PC-3 (cell line): ENCODE data around the gene ROMO1.

Experiments used
- CTCF ChIP-seq: fragments of 300-600 bp; sonication (generic); conservative IDR thresholded peaks from 2 replicates; pipeline ENCODE4 v1.5.1; 2017; ENCODE audit warnings: antibody characterized with exemption, low read depth, mild to moderate bottlenecking, low read length
- EZH2 ChIP-seq: fragments of 300-600 bp; sonication (generic); IDR thresholded peaks from one replicate; pipeline ENCODE4 v1.6.1; 2017; ENCODE audit warnings: antibody characterized with exemption, mild to moderate bottlenecking, low read length; ENCODE audit not compliant: unreplicated experiment
- EZH2phosphoT487 ChIP-seq: fragments of 300-600 bp; sonication (generic); IDR thresholded peaks from 2 replicates; pipeline ENCODE4 v1.6.1; 2018; ENCODE audit warnings: mild to moderate bottlenecking, antibody characterized with exemption, low read length, borderline replicate concordance

GRCh38 chr20:35702051-35702823 is 3.0 kb downstream of the ROMO1 start:
- no peak for TF ChIP-seq CTCF
- no peak for TF ChIP-seq EZH2phosphoT487
- TF ChIP-seq EZH2, result no peak
